HG03571 (cell line): ENCODE measurements around the gene SPRY4.
"Not testable (repeated sequence)": the region's sequence is repeated elsewhere in the genome, so short reads cannot be mapped to it uniquely, and the experiment has no call there.

Experiments used
- ATAC-seq: cut with Tn5 transposase; IDR thresholded peaks from one replicate; pipeline ENCODE4 v1.9.1; 2021; ENCODE audit not compliant: unreplicated experiment

SPRY4 gene

GRCh38 chr5:142324871-142325724, at the start of gene SPRY4:
Gene SPRY4 (minus strand): TSS chr5:142325021. CDS start chr5:142315108, 9,913 bp downstream.
- ATAC-seq: peak; percentile 55

GRCh38 chr5:142368529-142368928, 43.7 kb upstream of the SPRY4 start:
- no peak for ATAC-seq

- no peak for ATAC-seq
Measured at GRCh38 chr5:142366007-142366406, 41.2 kb upstream of the SPRY4 start.

GRCh38 chr5:142364251-142365145, 39.7 kb upstream of the SPRY4 start:
- peak; percentile 46 for ATAC-seq

GRCh38 chr5:142363619-142363963, 38.8 kb upstream of the SPRY4 start:
- no peak for ATAC-seq

GRCh38 chr5:142362193-142362592, 37.4 kb upstream of the SPRY4 start:
- not testable (repeated sequence) for ATAC-seq

GRCh38 chr5:142360607-142361120, 35.8 kb upstream of the SPRY4 start:
- ATAC-seq: no peak

- no peak for ATAC-seq
Measured at GRCh38 chr5:142360051-142360498, 35.3 kb upstream of the SPRY4 start.

GRCh38 chr5:142358648-142359047, 33.8 kb upstream of the SPRY4 start:
- ATAC-seq: no peak

- no peak for ATAC-seq
Measured at GRCh38 chr5:142358121-142358520, 33.3 kb upstream of the SPRY4 start.

GRCh38 chr5:142357469-142358090, 32.8 kb upstream of the SPRY4 start:
- ATAC-seq: no peak

- peak; percentile 89 for ATAC-seq
Measured at GRCh38 chr5:142356716-142357468, 32.1 kb upstream of the SPRY4 start.

GRCh38 chr5:142356349-142356715, 31.5 kb upstream of the SPRY4 start:
- ATAC-seq: no peak

GRCh38 chr5:142353071-142353472, 28.3 kb upstream of the SPRY4 start:
- ATAC-seq: no peak

- ATAC-seq: no peak
Measured at GRCh38 chr5:142350021-142350420, 25.2 kb upstream of the SPRY4 start.

- ATAC-seq: no peak
Measured at GRCh38 chr5:142346706-142347105, 21.9 kb upstream of the SPRY4 start.

- ATAC-seq: not testable (repeated sequence)
Measured at GRCh38 chr5:142344915-142345314, 20.1 kb upstream of the SPRY4 start.

GRCh38 chr5:142343531-142343930, 18.7 kb upstream of the SPRY4 start:
- no peak for ATAC-seq

- no peak for ATAC-seq
Measured at GRCh38 chr5:142342128-142342981, 17.5 kb upstream of the SPRY4 start.

- no peak for ATAC-seq
Measured at GRCh38 chr5:142339781-142340180, 15.0 kb upstream of the SPRY4 start.
